ENCODE results near the gene PIR.

DNA sequence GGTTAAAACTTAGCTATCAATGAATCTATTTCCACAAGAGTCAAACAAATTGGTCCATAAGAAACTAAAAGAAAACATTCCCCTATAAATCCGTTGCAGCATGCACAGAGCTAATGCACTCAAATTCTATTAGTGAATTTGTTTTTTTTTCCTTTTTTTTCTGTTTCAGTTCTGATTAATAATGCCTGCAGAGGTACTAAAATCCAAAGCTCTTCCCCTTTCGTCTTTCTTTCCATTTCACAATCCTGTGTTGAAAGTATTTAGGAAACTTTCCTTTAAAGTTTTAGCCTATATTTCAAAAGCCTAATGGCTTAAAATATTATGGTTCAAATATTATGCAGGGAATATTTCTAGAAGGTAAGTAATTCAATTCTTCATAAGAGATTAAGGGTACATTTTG, 63.1 kb downstream of the PIR start:
- TF ChIP-seq EZH2phosphoT487 (IDR thresholded peaks at IDR 0.05; ENCODE audit: borderline replicate concordance) (no peak), CBX3 (IDR thresholded peaks at IDR 0.05; ENCODE audit: low read depth) (no peak), YY1 (IDR thresholded peaks at IDR 0.05; ENCODE audit: extremely low read depth, insufficient replicate concordance, low read depth, low read length) (no peak), JUND (IDR thresholded peaks at IDR 0.05) (no peak), TCF7L2 (IDR thresholded peaks at IDR 0.05; ENCODE audit: borderline replicate concordance, extremely low read depth, insufficient read depth, insufficient read length) (no peak), ZFX (IDR thresholded peaks at IDR 0.05) (no peak)
- TF ChIP-seq, protein P1, sequence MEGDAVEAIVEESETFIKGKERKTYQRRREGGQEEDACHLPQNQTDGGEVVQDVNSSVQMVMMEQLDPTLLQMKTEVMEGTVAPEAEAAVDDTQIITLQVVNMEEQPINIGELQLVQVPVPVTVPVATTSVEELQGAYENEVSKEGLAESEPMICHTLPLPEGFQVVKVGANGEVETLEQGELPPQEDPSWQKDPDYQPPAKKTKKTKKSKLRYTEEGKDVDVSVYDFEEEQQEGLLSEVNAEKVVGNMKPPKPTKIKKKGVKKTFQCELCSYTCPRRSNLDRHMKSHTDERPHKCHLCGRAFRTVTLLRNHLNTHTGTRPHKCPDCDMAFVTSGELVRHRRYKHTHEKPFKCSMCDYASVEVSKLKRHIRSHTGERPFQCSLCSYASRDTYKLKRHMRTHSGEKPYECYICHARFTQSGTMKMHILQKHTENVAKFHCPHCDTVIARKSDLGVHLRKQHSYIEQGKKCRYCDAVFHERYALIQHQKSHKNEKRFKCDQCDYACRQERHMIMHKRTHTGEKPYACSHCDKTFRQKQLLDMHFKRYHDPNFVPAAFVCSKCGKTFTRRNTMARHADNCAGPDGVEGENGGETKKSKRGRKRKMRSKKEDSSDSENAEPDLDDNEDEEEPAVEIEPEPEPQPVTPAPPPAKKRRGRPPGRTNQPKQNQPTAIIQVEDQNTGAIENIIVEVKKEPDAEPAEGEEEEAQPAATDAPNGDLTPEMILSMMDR (IDR thresholded peaks at IDR 0.05 in 2 of 3, conservative IDR thresholded peaks at IDR 0.05 in 1 of 3; ENCODE audit: borderline replicate concordance in 1 of 3, insufficient read depth in 1 of 3, low read depth in 2 of 3, low read length in 2 of 3), result no peak
- TF ChIP-seq, protein P2, sequence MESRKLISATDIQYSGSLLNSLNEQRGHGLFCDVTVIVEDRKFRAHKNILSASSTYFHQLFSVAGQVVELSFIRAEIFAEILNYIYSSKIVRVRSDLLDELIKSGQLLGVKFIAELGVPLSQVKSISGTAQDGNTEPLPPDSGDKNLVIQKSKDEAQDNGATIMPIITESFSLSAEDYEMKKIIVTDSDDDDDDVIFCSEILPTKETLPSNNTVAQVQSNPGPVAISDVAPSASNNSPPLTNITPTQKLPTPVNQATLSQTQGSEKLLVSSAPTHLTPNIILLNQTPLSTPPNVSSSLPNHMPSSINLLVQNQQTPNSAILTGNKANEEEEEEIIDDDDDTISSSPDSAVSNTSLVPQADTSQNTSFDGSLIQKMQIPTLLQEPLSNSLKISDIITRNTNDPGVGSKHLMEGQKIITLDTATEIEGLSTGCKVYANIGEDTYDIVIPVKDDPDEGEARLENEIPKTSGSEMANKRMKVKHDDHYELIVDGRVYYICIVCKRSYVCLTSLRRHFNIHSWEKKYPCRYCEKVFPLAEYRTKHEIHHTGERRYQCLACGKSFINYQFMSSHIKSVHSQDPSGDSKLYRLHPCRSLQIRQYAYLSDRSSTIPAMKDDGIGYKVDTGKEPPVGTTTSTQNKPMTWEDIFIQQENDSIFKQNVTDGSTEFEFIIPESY (IDR thresholded peaks at IDR 0.05; ENCODE audit: extremely low read depth, insufficient replicate concordance, low read length), result no peak

All from HCT116 (cell line).